Measurements from ENCODE around the gene BBOX1.

The BBOX1 gene

DNA sequence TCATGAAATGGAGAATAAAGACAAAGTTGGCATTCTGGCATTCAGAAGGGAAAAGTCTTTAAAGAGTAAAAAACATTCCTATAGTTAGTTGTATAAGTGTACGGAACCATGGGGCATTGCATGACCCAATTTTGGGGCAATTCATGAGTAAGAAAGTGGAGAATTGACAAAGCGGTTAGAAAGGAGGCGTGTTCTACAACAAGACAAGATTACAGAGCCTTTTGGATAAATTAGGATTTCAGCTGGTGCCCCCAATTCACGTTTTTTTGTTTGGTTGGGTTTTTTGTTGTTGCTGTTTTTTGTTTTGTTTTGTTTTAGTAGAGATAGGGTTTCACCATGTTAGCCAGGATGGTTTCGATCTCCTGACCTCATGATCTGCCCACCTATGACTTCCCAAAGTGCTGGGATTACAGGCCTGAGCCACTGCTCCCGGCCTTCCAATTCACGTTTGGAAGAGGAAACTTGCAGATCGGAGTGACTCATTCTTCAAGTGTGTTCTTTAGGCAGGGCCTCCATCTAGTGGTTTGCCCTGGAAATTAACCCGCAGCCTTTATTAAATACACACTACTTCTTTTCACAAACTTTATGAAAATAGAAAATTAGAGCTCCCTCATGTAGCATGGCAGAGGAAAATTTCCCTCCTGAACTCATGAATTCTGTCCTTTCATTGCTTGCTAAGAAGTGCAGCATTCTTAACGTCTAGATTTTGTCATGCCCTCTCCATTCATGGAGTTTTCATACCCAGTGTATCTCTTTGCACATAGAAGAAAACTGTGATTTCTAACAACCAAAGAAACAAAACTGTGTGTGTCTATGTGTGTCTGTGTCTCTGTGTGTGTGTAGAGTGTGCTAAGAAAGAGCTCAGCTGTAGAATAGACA, 118.1 kb downstream of the BBOX1 start:
- H3K4me3 ChIP-seq (replicated peaks; ENCODE audit: low read depth, low read length) = no peak overlapping the region
- no peaks in the 10 kb centered on the region for H3K27me3 ChIP-seq (replicated peaks; ENCODE audit: control insufficient read depth, insufficient read depth, low read length)
- DNase-seq (ENCODE audit: extremely low read depth, insufficient read length) = no peak
- no peaks in the 10 kb centered on the region for H3K36me3 ChIP-seq (ENCODE audit: control insufficient read depth, insufficient read depth, low read length)
- TF ChIP-seq, protein P1, sequence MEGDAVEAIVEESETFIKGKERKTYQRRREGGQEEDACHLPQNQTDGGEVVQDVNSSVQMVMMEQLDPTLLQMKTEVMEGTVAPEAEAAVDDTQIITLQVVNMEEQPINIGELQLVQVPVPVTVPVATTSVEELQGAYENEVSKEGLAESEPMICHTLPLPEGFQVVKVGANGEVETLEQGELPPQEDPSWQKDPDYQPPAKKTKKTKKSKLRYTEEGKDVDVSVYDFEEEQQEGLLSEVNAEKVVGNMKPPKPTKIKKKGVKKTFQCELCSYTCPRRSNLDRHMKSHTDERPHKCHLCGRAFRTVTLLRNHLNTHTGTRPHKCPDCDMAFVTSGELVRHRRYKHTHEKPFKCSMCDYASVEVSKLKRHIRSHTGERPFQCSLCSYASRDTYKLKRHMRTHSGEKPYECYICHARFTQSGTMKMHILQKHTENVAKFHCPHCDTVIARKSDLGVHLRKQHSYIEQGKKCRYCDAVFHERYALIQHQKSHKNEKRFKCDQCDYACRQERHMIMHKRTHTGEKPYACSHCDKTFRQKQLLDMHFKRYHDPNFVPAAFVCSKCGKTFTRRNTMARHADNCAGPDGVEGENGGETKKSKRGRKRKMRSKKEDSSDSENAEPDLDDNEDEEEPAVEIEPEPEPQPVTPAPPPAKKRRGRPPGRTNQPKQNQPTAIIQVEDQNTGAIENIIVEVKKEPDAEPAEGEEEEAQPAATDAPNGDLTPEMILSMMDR (IDR thresholded peaks at IDR 0.05; ENCODE audit: insufficient read depth, low read length, poor library complexity, severe bottlenecking) = peak; percentile 62

DNA sequence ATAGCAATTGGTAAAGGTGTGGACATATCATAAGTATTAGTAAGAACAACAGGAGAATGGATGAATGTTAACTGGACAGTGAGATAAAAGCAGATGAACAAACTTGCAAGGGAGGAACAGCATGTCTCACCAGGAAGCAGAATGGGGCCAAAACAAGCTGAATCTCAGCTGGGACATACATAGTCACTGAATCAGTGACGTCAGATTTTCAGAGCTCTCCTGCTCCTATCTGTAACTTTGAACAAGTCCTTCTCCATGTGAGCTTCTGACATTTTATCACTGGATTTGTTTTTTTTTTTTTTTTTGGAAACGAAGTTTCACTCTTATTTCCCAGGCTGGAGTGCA, 118.7 kb downstream of the BBOX1 start:
- Histone ChIP-seq H3K36me3 (ENCODE audit: control insufficient read depth, insufficient read depth, low read length) (no peaks in the 10 kb centered on the region), H3K4me3 (replicated peaks; ENCODE audit: low read depth, low read length) (no peak overlapping the region), H3K27me3 (replicated peaks; ENCODE audit: control insufficient read depth, insufficient read depth, low read length) (no peaks in the 10 kb centered on the region)
- DNase-seq (ENCODE audit: extremely low read depth, insufficient read length) = no peak
- TF ChIP-seq, protein P1 (IDR thresholded peaks at IDR 0.05; ENCODE audit: insufficient read depth, low read length, poor library complexity, severe bottlenecking) = no peak

DNA sequence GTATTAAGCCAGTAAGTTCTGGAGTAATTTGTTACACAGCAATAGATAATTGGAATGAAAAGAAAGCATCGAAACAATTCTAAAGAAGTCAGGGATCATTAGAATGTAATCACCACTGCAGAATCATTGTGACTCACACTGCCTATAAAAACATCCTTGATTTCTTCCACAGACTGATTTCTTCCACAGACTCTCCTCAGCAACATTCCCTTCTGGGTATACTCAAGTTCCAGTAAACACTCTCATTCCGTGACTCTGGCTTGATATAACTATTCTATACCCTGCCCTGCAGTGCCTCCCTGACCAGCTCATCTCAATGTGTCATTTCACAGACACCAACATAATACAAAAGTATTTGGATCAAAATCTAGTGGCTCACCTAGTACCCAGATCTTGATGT, 120.5 kb downstream of the BBOX1 start:
- TF ChIP-seq, protein P1 (IDR thresholded peaks at IDR 0.05; ENCODE audit: insufficient read depth, low read length, poor library complexity, severe bottlenecking) = no peak
- DNase-seq (ENCODE audit: extremely low read depth, insufficient read length) = no peak
- no peaks in the 10 kb centered on the region for H3K27me3 ChIP-seq (replicated peaks; ENCODE audit: control insufficient read depth, insufficient read depth, low read length)

DNA sequence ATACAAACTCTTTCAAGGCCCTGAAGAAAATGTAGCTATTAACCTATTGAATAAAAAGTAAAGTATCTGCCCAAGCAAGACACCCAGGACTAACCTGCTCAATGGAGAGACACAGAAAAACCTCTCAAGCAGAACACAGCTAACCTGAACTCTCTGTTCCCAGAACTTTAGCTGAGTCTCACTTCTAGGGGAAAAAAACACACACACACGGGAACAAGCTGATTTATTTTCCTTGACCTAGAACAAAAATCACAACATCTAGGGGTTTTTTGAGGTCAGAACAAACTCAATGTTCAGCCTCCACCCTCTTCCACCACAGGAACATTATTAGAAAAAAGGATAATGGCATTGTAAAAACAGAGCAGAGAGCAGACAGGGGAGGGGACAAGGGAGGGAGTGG, 121.6 kb downstream of the BBOX1 start:
- TF ChIP-seq, protein P1 (IDR thresholded peaks at IDR 0.05; ENCODE audit: insufficient read depth, low read length, poor library complexity, severe bottlenecking) = no peak
- no peaks in the 10 kb centered on the region for H3K27me3 ChIP-seq (replicated peaks; ENCODE audit: control insufficient read depth, insufficient read depth, low read length)
- no peak for DNase-seq (ENCODE audit: extremely low read depth, insufficient read length)

More for the DNA sequence above, 120.5 kb downstream of the BBOX1 start:
- H3K4me3 ChIP-seq (replicated peaks; ENCODE audit: low read depth, low read length) = no peak overlapping the region
- no peaks in the 10 kb centered on the region for H3K36me3 ChIP-seq (ENCODE audit: control insufficient read depth, insufficient read depth, low read length)

DNA sequence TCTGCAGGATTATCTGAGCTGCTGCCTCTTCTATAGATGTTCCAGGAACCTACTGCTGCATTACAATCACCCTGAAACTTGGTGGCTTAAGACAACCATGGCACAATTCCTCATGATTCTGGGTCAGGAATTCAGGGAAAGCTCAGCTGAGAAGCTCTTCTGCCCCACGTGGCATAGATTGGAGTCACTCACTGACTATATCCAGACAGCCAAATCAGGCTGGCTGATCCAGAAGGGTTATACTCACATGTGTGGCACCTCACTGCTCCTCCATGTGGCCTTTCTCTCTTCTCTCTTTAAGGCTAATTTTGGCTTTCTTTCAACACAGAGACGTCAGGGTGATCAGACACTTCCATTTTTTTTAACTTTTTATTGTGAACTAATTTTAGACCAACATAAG, 125.5 kb downstream of the BBOX1 start:
- DNase-seq (ENCODE audit: extremely low read depth, insufficient read length) = no peak
- TF ChIP-seq, protein P1 (IDR thresholded peaks at IDR 0.05; ENCODE audit: insufficient read depth, low read length, poor library complexity, severe bottlenecking) = no peak
- no peaks in the 10 kb centered on the region for H3K27me3 ChIP-seq (replicated peaks; ENCODE audit: control insufficient read depth, insufficient read depth, low read length)
- H3K36me3 ChIP-seq (ENCODE audit: control insufficient read depth, insufficient read depth, low read length) = no peaks in the 10 kb centered on the region
- H3K4me3 ChIP-seq (replicated peaks; ENCODE audit: low read depth, low read length) = no peak overlapping the region

More for the DNA sequence above, 121.6 kb downstream of the BBOX1 start:
- H3K36me3 ChIP-seq (ENCODE audit: control insufficient read depth, insufficient read depth, low read length) = no peaks in the 10 kb centered on the region
- no peak overlapping the region for H3K4me3 ChIP-seq (replicated peaks; ENCODE audit: low read depth, low read length)
